ENCODE data around the gene NAA60. TPM values are rescaled to one million over a fixed set of nuclear protein-coding genes. Genes with fewer than 3 reads are reported as not detected.

The NAA60 gene
- total and polyA plus RNA-seq, 5 experiments from 2014 or later, result 36.9 to 74.4 (median 56.1) TPM

DNA sequence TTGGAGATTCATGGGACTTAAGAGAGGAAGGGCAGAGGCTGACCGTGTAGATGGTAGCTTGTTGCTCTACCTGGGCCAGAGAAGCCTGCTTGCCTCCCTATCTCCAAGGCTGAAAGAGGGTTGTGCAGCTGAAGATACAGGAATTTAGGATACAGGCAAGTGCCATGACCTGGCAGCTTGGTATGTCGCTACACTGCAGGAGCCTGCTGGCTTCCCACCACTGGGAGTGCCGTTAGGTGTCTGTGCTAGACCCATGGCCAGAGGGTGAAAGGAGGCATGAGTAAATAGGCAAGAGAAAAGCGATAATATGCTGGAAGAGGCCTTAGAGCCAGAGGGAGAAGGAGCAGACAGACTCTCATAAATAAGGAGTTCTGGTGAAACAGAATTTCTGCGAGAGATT lies 10.6 kb downstream of the NAA60 start:
- POLR2A ChIA-PET, result interaction anchor here (1.0 kb wide), 1 partner anchor 170 kb away, joined by 3 read pairs; no protein-coding TSS in a partner anchor
- DNase-seq (no peak), ATAC-seq (no peak)
- no peaks in the 10 kb centered on the region for H3K27me3 Mint-ChIP-seq
- peak overlapping the region in 4 of 10 donors; percentile 24 to 66 (median 56) for H3K27ac Mint-ChIP-seq
- H3K9me3 Mint-ChIP-seq, result no peaks in the 10 kb centered on the region
- peak overlapping the region in 1 of 10 donors; percentile 50 for H3K4me3 Mint-ChIP-seq
- H3K4me1 Mint-ChIP-seq, result peaks cover 6 to 22% (median 13%) of the 10 kb centered on the region in 4 donors
- H3K36me3 Mint-ChIP-seq, result peaks cover 0 to 9% (median 0%) of the 10 kb centered on the region in 3 donors

DNA sequence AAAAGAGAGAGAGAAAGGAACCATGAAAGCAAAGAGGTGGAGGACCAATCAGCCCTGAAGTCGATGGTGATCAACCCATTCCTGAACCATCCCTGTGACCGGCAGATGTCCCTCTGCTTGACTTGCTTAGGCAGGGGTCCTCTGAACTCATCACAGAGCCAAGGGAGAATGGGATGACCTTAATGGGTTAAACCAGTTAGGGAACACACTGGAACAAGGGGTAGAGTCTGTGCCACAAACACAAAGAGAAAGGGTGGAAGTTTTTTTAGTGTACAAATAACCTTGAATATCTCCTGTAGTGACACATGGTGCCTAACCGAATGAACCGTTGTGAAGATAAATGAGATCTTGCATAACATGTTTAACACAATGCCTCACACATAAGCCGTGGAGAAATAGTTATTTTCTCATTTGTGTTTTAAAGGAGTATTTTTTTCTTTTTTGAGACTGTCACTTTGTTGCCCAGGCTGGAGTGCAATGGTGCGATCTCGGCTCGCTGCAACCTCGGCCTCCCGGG lies 11.2 kb downstream of the NAA60 start:
- POLR2A ChIA-PET, result interaction anchor here (1.0 to 1.4 kb wide), 2 partner anchors 11 to 171 kb away, joined by 3 to 4 read pairs; partner anchors contain the start of genes NAA60 and ZNF597
- H3K9me3 Mint-ChIP-seq, result no peaks in the 10 kb centered on the region
- no peak for DNase-seq
- no peak for ATAC-seq
- H3K36me3 Mint-ChIP-seq, result peaks cover 0 to 7% (median 0%) of the 10 kb centered on the region in 3 donors
- peak overlapping the region in 4 of 10 donors; percentile 1 to 85 (median 44) for H3K27ac Mint-ChIP-seq
- H3K27me3 Mint-ChIP-seq, result no peaks in the 10 kb centered on the region
- H3K4me1 Mint-ChIP-seq, result peaks cover 12 to 28% (median 19%) of the 10 kb centered on the region in 4 donors
- H3K4me3 Mint-ChIP-seq, result peak overlapping the region in 4 of 10 donors; percentile 15 to 50 (median 44)

DNA sequence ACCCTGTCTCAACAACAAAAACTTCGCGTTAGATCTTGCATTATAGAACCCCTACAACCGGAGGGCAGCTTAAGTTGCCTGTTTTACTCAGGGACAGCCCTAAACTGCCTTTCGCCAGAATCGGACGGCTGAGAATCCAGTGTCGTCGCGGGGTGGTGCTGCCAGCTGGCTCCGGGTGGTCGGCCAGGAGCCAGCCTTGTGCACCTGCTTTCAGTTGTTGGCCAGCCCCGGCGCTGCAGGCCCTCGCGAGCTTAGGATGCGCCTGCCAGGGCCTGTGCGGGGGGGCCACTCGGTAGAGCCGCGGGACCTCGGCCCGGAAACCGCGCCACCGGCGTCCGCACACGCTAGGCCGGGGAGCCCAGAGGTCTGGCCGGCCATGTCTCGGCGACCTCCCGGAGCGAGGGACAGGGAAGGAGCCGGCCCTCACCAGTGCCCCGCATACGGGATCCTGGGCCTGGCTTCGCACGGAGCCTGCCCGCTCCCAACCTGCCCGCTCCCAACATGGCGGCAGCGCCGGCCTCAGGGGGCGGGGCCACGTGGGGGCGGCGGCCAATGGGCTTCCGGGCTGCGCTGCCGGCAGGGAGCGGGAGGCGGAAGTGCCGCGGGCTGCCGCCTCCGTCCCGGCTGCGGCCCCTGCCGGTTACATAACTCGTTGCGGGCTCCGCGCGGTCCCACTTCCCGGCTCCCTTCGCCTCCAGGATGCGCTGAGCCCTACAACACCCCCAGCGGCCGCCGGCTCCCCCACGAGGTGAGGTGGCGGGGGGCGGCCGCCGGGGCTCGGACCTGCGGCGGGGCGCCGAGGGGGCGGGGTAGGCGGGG lies 14.2 kb downstream of the NAA60 start:
- H3K4me1 Mint-ChIP-seq, result peaks cover 26 to 52% (median 43%) of the 10 kb centered on the region in 4 donors
- POLR2A ChIA-PET, result interaction anchor here (0.5 to 3.4 kb wide), 26 partner anchors 14 to 423 kb away, joined by 3 to 33 read pairs (median 5); partner anchors contain the start of genes CLUAP1, CREBBP, NAA60 and TIGD7
- no peaks in the 10 kb centered on the region for H3K27me3 Mint-ChIP-seq
- DNase-seq (peak; percentile 85 to 93 (median 91)), ATAC-seq (peak; percentile 83 to 85)
- peak overlapping the region; percentile 84 to 96 (median 92) for H3K27ac Mint-ChIP-seq
- H3K9me3 Mint-ChIP-seq, result no peaks in the 10 kb centered on the region
- H3K4me3 Mint-ChIP-seq, result peak overlapping the region; percentile 71 to 89 (median 84)
- no peaks in the 10 kb centered on the region for H3K36me3 Mint-ChIP-seq

DNA sequence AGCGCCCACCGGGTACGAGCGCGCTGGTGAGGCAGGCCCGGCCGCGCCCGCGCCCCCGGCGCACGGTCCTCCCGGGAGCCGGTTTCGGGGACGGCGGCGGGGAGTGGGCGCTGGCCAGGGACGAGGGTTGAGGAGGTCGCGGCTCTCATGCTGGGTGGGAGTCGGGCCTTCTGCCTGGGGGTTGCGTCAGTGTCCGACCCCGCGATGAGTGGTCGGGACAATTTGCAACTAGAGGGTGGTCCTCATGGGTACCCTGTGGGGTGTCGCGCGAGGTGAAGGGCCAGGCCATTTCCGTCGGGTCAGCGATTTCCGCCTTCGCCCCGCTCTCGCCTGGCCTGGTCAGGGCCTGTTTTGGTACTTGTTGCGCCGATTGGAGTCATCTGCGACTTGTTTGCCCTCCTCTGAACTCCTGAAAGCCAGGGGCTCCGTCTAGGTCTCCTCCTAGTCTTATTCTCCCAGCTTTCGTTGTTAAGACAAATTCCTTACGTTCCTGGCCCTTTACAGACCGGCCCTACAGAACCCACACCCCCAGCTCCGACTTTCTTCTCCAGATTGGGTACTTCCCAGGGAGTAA lies 14.9 kb downstream of the NAA60 start:
- DNase-seq (peak in 1 of 10 donors; percentile 9), ATAC-seq (no peak)
- Mint-ChIP-seq H3K4me3 (peak overlapping the region; percentile 71 to 97 (median 85)), H3K9me3 (no peaks in the 10 kb centered on the region), H3K27me3 (no peaks in the 10 kb centered on the region), H3K27ac (peak overlapping the region; percentile 79 to 94 (median 85)), H3K36me3 (no peaks in the 10 kb centered on the region), H3K4me1 (peaks cover 26 to 54% (median 43%) of the 10 kb centered on the region in 4 donors)
- POLR2A ChIA-PET, result interaction anchor here (0.5 to 3.4 kb wide), 9 partner anchors 42 to 323 kb away, joined by 3 to 33 read pairs (median 6); partner anchors contain the start of genes CLUAP1, ZNF174, ZNF213 and ZNF263

DNA sequence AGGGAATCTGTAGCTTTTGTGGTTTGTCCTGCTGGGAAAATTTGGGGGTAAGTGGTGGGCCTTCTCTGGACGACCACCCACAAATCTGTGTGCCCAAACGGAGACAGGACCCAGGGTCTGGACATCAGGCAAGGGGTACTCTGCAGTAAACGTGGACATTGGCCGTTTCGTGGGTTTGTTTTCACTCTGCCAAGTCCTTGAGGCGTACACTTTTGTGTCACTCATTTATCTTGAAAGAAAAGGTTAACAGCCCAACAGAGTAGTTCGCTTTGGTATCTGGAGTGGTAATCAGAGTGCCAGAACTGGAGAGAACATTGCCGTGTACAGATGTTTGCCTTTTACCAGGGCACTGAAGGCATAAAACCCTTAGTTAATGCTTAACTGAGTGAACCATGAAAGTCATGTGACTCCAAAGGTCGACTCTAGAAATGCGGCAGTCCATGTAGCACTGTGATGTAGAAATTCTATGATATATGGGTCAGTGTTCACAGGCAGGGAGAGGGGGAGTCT lies 15.4 kb downstream of the NAA60 start:
- DNase-seq (peak in 3 of 10 donors; percentile 21 to 34 (median 32)), ATAC-seq (peak; percentile 5 to 13)
- Mint-ChIP-seq H3K4me1 (peaks cover 26 to 58% (median 46%) of the 10 kb centered on the region in 4 donors), H3K9me3 (no peaks in the 10 kb centered on the region), H3K36me3 (no peaks in the 10 kb centered on the region), H3K4me3 (peak overlapping the region; percentile 71 to 97 (median 85)), H3K27ac (peak overlapping the region; percentile 79 to 94 (median 85)), H3K27me3 (no peaks in the 10 kb centered on the region)
- POLR2A ChIA-PET, result interaction anchor here (0.5 to 3.4 kb wide), 7 partner anchors 41 to 324 kb away, joined by 3 to 33 read pairs (median 6); partner anchors contain the start of genes CLUAP1, ZNF213 and ZNF263

DNA sequence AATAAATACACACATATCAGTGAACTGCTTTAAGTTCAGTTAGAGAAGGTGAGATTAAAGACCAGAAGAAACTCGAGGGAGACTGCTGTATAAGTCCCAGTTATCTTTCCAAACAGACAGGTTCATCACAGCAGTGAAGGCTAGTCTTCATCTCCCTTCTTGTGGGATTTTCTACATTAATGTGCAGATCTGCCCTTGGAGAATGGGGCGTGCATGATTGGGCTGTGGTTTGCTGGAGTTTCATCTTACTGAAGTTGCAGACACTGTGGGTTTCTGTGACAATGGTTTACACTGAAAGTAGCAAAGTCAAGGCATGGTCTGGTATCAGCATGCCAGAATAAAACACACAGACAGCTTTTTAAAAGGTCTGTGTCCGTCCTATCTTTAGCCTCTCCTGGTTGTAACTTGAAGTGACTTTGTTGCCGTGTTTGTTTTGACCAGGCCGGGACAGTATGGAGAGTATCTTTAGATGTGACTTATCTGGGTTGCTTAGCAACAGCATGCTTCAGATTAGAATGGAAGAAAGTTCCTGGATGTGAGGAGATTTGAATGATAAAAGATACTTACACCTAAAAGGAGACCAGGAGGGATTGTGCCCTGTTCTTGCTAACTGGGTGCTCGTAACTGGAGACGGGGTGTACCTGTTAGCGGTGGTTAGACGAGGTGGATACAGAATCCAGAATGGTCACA lies 16.1 kb downstream of the NAA60 start:
- Mint-ChIP-seq H3K36me3 (no peaks in the 10 kb centered on the region), H3K9me3 (no peaks in the 10 kb centered on the region), H3K4me1 (peaks cover 30 to 63% (median 52%) of the 10 kb centered on the region in 4 donors), H3K4me3 (peak overlapping the region; percentile 71 to 97 (median 85)), H3K27me3 (no peaks in the 10 kb centered on the region), H3K27ac (peak overlapping the region; percentile 79 to 94 (median 86))
- POLR2A ChIA-PET, result interaction anchor here (0.7 to 3.4 kb wide), 4 partner anchors 45 to 400 kb away, joined by 3 to 9 read pairs (median 4); partner anchors contain the start of gene ZNF213
- peak; percentile 18 to 19 for ATAC-seq
- DNase-seq, result peak in 4 of 10 donors; percentile 12 to 40 (median 35)

DNA sequence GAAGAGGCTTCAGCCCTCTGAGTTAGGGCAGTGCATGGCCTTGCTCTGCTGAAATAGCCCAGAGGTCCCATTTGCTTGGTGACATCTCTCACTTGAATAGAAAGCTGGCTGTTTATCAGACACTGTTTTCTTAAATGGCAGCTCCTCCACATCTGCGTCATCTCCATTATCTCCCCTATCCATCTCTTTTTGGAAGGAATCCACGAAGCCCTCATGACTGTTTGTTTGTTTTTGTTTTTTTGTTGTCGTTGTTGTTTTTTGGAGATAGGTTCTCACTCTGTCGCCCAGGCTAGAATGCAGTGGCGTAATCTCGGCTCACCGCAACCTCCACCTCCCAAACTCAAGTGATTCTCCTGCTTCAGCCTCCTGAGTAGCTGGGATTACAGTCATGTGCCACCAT lies 16.6 kb downstream of the NAA60 start:
- Mint-ChIP-seq H3K27me3 (no peaks in the 10 kb centered on the region), H3K9me3 (no peaks in the 10 kb centered on the region), H3K4me1 (peaks cover 30 to 68% (median 53%) of the 10 kb centered on the region in 4 donors), H3K27ac (peak overlapping the region; percentile 79 to 94 (median 86)), H3K4me3 (peak overlapping the region; percentile 71 to 97 (median 85)), H3K36me3 (no peaks in the 10 kb centered on the region)
- POLR2A ChIA-PET, result interaction anchor here (0.6 to 3.4 kb wide), 7 partner anchors 14 to 401 kb away, joined by 3 to 9 read pairs (median 4); partner anchors contain the start of genes ZNF213 and ZNF263
- ATAC-seq (no peak), DNase-seq (no peak)

DNA sequence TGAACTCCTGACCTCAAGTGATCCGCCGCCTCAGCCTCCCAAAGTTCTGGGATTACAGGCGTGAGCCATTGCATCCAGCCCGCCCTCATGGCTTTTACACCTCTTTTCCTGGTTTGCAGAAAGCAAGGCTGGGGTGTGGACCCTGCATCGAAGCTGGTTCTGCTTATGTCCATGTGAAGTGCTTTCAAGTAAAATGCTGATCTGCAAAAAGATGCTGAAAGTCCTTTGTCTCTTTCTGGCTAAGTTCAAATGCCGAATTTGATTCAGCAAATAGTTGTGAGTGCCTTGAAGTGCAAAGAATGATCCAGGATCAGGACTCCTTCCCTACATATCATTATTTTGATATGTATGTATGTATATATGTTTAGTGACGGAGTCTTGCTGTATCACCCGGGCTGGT lies 17.1 kb downstream of the NAA60 start:
- H3K27ac Mint-ChIP-seq, result peak overlapping the region; percentile 79 to 94 (median 84)
- no peaks in the 10 kb centered on the region for H3K9me3 Mint-ChIP-seq
- no peak for ATAC-seq
- no peaks in the 10 kb centered on the region for H3K27me3 Mint-ChIP-seq
- peak overlapping the region; percentile 38 to 95 (median 78) for H3K4me3 Mint-ChIP-seq
- DNase-seq, result no peak
- H3K4me1 Mint-ChIP-seq, result peaks cover 32 to 72% (median 58%) of the 10 kb centered on the region in 4 donors
- H3K36me3 Mint-ChIP-seq, result no peaks in the 10 kb centered on the region
- POLR2A ChIA-PET, result interaction anchor here (0.6 to 3.4 kb wide), 11 partner anchors 14 to 401 kb away, joined by 3 to 9 read pairs (median 3); partner anchors contain the start of genes ZNF213 and ZNF263

DNA sequence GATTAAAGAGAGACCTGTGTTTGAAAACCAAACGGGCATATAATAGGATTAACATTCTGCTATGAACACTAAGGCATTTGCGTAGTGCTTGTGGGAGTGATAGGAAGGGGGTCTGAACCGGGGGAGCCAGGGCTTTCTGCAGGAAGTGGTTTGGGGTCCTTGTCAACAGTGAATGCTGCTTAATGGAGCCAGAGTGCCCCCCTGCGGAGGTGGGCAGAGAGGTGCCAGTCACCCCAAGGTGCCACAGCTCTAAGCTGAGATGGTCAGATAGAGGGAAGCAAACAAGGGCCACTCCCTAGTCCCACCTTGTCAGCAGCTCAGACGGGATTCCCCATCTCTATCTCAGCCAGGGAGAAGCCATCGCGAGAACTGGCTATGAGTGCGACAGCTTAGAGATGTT lies 17.7 kb downstream of the NAA60 start:
- H3K36me3 Mint-ChIP-seq, result peaks cover 0 to 4% (median 0%) of the 10 kb centered on the region in 3 donors
- ATAC-seq, result peak; percentile 21 to 49
- POLR2A ChIA-PET, result interaction anchor here (0.6 to 3.4 kb wide), 8 partner anchors 24 to 327 kb away, joined by 3 to 9 read pairs (median 4); partner anchors contain the start of genes ZNF213 and ZNF263
- peak overlapping the region; percentile 77 to 94 (median 84) for H3K27ac Mint-ChIP-seq
- peaks cover 30 to 76% (median 61%) of the 10 kb centered on the region in 4 donors for H3K4me1 Mint-ChIP-seq
- peak; percentile 50 to 90 (median 76) for DNase-seq
- no peaks in the 10 kb centered on the region for H3K9me3 Mint-ChIP-seq
- peak overlapping the region; percentile 49 to 95 (median 75) for H3K4me3 Mint-ChIP-seq
- no peaks in the 10 kb centered on the region for H3K27me3 Mint-ChIP-seq

DNA sequence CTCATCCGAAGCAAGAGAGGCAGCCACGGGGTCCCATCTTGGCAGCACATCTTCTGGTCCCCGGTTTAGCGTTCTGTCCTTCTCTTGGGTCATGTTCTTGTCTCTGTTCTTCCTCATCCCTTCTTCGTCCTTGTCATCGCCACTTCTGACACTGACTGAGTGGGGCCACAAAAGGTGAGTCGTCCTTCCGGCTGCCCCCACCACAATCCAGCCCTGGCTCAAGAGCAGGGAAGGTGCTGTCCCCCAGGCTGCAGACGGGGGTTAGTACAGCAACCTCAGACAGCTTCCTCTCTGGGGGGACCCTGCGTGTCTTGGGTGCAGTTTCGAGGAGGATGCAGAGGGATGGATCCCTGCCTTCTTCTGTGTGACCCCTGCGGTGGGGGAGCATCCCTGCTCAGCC lies 21.8 kb downstream of the NAA60 start:
- POLR2A ChIA-PET, result interaction anchor here (1.3 to 1.7 kb wide), 2 partner anchors 21 to 35 kb away, joined by 3 to 4 read pairs; partner anchors contain the start of genes NAA60 and ZNF597
- no peak for ATAC-seq
- Mint-ChIP-seq H3K27ac (peak overlapping the region in 6 of 10 donors; percentile 55 to 88 (median 76)), H3K36me3 (peaks cover 0 to 23% (median 0%) of the 10 kb centered on the region in 3 donors), H3K4me1 (peaks cover 42 to 86% (median 74%) of the 10 kb centered on the region in 4 donors), H3K27me3 (no peaks in the 10 kb centered on the region), H3K4me3 (peak overlapping the region in 5 of 10 donors; percentile 7 to 49 (median 20)), H3K9me3 (no peaks in the 10 kb centered on the region)
- DNase-seq, result peak in 1 of 10 donors; percentile 24
